NCI-H187 treated with DMSO at 0.1 percent for 48 hours (cell line): ENCODE results near the gene HNRNPA3.
"Not testable (repeated sequence)": the region's sequence is repeated elsewhere in the genome, so short reads cannot be mapped to it uniquely, and the experiment has no call there.

Experiments
- DNase-seq: peaks from one replicate; lab custom pipeline; 2025; lab: John Stamatoyannopoulos, UW

The HNRNPA3 gene

DNA sequence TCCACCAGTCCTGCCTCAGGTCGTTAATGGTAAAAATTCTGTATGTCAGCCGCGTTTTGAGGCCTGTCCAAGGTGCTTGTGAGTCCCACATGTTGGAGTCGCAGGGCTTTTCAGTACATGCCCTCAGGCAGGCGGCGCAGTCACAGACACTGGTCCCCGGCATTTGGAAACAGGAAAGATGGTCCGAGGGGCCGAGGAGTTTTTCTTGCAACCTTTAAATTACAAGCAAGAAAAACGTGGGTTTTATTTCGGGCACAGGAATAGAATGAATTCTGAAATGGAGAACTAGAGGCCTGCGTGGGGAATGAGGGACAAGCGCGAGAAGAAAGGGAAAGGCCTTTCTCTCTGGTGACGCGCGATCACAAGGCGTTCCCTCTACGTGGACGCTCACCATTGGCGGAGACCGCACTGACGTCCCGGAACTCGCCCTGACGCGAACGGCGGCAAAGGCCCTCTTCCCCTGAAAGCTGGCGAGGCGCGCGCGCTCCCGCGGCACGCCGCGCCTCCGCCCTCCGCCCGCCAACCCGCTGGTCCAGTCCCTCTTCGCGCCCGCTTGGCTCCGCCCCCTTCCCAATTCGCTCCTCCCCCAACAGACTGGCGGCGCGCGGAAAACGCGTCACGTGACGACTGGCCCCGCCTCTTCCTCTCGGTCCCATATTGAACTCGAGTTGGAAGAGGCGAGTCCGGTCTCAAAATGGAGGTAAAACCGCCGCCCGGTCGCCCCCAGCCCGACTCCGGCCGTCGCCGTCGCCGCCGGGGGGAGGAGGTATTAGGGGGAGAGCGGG is at the start of gene HNRNPA3:
Gene HNRNPA3 (plus strand): TSS at position 689 of the 785 bp plus-strand sequence. CDS start 6 bp downstream, at position 695.
- peak; percentile 54 for DNase-seq

DNA sequence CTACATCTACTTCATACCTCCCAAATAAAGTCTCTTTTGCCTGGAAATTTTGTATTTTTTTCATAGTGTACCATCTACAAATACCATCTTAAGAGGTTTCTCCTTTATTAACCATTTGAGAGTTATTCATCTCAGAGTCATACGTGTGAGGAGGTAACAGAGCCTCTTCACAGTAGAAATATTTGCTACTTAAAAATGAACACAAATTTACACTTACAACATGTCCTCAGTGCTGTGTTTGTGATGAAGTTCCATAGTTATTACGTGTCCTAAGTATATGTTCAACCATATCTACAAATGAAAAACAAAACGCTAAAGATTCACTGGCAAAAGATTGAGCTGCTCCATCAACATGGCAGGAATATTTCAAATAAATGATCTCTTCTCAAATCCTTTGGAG is 48.5 kb upstream of the HNRNPA3 start:
- DNase-seq = no peak

DNA sequence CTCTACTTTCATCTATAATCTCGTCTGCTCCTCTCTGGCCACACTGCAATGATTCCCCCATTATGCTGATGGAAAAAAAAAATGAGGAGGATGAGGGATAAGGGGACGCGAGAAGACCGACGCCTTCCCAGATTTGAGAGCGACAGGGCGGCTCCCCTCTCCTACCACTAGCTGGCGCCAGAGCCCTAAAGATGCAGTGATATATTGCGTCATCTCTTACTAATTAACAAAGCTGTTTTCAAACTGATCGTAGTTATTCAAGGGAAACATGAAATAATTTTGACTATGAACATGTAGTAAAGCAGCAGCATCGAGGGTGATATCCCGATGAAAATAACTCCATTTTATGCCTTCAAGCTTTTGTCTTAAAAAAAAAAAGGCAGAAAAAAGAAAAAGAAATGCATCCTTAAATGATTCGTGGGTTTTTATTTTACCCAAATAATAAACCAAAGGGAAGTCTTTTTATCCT is 48.0 kb upstream of the HNRNPA3 start:
- DNase-seq = peak; percentile 1

DNA sequence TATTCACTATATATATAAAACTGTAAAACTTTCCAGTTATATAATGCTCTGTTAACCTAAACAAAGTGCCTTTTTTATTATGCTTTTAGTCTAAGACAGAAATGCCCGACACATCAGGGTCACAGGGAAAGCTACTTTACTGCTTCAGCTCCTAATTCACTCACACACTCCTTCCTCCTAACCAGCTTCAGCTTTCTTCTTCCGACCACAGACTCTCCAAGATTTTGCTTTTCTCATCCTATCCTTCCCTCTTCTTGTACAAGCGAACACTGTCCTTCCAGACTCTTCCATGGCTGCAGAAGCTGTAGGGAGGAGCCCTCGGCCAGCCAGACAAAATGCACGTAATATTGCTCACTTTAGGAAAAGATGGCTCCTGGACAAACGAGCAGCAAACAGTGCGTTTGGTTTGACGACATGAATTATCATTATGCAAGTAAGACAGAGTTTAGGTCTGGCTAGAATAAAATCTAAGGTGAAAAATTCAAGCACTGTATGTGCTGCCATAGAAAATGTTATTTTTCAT is 47.5 kb upstream of the HNRNPA3 start:
- peak; percentile 1 for DNase-seq

DNA sequence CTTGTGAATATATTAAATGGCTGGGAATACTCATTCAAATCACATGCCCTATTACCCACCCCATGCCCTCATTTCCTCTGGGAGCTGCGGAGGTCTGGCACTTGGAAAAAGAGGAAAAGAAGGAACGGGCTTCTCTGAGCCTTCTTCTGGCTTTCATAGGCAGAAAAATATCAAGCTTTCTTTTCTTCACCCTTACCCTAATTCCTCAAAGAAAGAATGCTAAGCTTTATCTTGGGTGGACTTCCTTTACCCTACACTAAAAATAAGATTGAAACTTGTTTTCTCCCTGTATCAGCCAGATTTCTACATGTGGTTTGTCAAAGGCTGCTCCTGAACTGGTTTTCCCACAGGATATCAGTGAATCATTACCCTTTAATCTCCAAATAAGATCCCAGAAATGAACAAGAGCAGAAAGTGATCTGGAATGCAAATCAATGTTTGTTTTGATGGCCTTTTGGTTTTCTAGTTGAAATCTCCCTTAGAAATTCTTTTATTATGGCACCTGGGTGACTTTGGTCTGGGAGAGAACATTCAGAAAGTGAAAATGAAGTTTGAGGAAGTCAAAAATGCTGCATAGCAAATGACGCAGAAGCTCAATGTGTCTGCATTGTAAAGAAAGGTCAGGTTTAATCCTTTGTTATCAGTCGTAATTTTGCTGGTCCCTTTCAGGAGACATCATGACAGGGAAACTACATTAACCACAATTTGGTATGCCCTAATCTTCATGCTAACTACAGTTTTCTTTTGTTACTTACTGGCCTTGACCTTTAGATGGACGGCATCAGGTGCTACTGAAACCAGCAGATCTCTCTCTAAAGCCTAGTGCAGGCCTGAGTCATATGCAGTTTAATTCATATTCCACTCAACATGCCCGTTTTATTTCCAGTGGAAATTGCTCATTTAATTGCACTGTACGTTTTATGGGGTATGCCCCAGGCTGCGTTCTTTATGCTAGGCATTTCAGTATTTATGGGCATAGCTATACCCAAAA is 46.6 kb upstream of the HNRNPA3 start:
- no peak for DNase-seq

DNA sequence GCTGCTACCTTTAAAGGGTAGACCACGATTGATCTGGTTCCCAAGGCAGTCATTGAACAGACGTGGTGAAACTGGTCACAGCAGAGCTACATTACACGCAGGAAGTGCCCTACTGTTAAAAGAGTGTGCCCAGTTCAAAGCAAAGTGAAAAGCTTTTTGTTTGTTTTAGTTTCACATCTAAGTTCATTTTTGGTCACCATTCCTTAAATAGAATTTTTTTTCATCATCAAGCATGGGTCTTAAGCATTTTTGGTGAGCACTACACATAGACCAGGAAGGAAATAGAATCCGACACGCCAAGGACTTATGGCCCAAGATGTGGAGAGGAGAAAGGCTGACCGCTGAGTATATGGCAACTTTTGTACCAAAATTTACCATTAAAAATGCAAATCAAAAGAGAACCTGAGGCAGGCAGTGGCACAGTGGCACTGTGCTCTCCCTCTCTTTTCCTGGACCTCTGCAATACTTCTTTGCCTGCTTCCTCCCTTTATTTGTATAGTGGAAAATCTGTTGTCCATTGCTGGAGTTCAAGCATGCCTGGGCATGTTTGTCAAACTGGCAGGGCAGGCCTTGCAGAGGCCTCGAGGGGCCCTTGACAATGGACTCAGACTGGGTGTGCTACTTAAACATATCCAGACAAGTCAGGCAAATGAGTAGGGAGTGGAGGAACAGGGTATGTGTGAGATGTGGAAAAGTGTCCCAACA is 42.6 kb upstream of the HNRNPA3 start:
- DNase-seq = peak; percentile 65

DNA sequence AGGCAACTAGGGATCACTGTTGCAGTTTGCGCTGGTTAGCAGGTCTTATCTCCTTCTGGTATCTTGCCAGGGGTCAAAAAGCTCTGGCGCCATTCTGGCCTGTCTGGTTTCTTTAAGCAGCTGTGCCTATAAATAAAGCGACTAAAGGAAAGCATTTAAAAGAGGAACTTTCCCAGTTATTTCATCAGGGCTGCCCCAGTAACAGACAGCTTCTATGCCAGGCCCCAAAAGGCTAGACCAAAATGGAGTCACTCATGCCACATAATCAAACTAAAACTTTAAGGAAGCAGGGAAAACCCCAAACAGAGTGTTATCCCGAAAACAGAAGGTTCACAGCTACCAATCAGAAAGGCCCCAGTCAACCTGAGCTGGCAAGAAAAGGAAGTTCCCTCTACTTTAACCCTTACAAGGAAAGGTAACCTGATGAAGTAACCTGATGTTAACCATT is 41.2 kb upstream of the HNRNPA3 start:
- no peak for DNase-seq

DNA sequence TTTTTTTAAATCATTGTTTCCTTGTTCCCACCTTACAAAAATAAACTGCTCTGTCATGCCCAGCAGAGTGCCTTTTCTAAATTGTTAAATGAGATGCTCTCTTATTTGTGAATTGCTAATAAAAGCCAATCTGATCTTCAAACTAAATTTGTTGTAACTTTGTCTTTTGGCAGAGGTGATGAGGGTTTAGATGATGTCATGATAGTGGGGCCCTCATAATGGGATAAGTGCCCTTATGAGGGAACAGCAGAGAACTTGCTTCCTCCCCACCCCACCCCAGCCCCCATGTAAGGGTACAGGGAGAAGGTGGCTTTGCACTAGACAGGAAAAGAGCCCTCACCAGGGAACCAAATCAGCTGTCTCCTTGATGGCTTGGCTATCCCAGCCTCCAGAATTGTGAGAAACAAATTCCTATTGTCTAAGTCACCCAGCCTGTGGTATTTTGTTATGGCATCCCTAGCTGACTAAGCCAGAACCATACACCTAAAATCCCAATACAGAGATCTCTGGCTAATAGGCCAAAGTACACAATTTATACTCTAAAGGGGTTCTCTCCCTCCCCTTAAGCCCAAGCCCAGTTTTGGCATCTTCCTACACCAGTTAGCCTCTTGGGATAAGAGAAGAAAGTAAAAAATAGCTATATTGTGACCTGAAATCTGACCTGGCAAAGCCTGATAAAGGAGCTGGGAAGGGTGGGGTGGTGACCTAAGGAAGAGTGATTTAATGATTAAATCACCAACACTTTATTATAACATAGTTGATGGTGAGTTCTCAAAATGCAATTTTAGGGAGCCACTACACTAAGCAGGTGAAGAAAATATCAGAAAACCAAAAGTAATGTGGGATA is 40.3 kb upstream of the HNRNPA3 start:
- DNase-seq = no peak

DNA sequence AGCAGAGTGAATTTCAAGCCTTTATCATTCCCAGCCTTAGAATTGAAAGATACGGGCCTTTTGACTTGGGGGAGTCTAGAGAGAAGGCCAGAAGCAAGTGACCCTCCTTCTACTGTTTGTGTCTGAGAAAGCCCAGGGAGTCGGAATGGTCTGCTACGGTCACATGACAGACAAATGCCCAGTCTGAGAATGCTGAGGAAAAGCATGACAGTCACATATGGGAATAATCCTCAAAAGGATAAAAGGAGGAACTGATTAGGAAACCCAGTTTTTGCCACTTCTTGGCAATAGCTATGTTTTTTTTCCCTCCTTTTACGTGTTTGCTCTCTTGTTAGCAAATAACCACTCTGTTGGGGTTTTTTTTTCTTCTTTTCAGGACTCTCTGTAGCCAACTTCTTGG is 38.1 kb upstream of the HNRNPA3 start:
- no peak for DNase-seq

DNA sequence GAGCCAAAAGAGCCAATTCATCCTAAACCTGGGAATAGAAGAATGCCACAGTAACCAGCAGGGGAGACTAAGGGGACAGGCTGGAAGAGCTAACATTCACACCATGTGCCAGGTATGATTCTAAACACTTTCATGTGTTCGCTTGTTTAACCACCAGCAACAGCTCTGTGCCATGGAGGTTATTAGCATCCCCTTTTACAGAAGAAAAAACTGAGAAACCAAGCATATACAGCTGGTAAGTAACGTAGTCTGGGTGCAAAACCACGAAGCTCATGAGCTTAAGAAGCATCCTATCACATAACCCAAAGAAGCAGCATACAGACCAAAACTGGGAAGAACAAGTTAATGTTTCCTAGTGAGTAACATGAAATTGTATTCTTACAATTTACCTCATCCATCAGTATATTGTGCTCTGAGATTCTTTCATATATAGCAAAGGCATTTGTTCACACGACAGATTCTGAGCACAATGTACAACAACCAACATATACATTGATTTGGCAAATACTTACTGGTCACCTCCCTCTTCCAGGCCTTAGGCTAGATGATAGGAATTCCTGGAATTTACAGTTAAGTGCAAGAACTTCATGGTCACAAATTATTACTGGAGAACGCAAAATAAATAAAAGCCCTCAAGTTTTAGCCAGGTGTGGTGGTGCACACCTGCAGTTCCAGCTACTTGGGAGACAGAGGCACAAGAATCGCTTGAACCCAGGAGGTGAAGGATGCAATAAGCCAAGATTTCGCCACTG is 36.5 kb upstream of the HNRNPA3 start:
- DNase-seq = peak; percentile 6

DNA sequence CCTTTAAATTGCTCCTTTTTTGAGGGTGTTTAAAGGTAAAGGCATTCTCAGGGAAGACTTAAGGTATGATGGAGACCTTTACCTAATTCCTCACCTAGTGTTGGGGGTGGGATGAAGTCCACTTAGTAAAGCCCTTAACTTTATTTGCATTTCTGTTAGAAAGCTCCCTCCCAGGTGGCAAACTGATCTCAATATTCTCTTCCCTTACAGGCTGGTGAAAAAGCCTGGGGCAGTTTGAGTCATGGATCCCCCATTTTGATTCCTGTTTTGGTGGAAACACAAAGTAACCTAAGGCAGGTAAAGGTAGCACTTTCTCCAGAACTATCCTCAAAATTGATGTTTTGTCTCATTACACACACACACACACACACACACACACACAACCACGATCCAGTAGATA is 33.8 kb upstream of the HNRNPA3 start:
- DNase-seq = no peak

DNA sequence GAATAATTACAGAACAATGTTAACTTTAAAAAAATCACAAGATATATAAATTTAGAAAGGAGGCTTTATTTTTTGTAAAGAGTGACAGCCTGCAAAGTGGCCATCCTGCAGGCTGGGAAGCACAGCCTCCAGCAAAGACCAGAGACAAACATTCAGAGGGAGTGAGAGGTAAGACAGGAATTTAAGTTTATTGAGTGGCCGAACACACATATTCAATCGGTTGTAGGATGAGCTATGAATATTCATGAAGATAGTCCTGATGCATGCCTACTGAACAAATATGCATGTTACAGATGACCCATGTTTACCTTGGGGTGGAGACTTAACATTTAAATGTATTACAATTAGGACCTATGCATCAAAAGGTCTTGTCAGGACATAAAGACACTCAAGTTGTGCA is 33.4 kb upstream of the HNRNPA3 start:
- no peak for DNase-seq

DNA sequence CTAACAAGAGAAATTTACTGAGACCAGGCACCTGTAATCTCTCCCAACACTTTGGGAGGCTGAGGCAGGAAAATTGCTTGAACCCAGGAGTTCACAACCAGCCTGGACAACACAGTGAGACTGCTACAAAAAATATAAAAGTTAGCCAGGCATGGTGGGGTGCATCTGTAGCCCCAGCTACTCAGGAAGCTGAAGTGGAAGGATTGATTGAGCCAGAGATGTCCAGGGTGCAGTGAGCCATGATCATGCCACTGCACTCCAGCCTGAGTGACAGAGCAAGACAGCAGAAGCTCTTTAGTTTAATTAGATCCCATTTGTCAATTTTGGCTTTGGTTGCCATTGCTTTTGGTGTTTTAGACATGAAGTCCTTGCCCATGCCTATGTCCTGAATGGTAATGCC is 32.9 kb upstream of the HNRNPA3 start:
- DNase-seq = not testable (repeated sequence)

DNA sequence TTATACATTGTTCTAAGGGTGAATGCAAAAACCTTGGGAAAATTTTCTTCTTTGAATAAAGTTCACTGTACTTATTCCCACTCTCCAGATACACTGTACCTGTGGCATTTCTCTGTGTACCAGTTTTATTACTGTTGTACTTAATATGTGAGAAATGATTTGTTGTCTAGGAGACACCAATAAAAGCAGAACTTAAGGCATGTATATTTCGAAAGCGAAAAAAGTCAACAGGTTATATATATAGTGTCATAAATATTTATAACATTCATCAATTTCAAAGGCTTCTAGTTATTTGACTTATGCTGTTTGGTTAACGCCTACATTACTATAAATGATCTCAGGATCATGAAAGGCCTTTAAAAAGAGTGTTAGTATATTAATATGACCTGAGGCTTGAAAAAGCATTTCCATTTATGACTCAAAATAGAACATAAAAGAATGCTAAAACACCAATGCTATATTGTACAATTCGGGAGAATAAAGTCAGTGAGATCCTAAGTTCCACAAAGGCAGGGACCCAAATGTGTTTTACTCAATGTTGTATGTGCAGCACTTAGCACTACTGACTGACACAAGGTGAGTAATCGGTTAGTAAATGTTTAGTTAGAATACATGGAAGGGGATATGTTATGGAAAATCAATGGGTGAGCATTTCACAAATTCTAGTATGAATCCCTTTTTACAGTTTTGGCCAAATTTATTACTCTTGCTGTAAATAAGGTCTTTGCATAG is 32.2 kb upstream of the HNRNPA3 start:
- DNase-seq = no peak

DNA sequence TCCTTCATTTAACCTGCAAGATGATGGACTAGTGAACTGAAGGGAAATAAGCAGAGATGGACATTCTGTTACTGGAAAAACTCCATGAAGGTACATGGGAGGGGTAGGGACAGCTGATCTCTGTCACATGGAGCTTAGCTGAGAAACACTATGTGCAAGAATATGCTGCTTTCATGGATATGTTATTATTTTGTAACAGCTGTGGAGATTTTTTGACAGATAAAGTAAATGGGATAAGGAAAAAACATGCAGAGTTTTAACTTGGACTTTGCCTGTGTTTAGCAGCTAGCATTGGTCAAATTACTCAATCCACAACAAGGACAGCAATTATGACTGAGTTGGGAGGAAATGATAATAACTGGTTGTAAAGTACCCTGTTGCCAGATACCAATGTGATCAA is 28.7 kb upstream of the HNRNPA3 start:
- DNase-seq = no peak

DNA sequence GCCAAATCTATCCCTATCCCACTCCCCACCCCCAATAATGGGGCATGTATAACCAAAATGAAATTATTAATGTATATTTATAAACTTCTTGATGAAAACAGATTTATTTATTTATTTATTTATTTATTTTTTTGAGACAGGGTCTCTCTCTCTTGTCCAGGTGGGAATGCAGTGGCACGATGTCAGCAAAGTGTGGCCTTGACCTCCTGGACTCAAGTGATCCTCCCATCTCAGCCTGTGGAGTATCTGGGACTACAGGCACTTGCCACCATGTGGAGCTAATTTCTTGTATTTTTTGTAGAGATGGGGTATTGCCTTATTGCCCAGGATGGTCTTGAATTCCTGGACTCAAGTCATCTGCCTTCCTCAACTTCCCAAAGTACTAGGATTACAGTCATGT is 28.0 kb upstream of the HNRNPA3 start:
- no peak for DNase-seq

DNA sequence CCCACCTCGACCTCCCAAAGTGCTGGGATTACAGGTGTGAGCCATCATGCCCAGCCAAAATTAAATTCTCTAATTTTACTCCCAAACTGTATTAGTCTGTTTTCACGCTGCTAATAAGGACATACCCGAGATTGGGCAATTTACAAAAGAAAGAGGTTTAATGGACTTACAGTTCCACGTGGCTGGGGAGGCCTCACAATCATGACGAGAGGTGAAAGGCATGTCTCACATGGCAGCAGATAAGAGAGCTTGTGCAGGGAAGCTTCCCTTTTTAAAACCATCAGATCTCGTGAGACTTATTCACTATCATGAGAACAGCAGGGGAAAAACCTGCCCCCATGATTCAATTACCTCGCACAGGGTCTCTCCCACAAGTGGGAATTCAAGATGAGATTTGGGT is 26.6 kb upstream of the HNRNPA3 start:
- DNase-seq = not testable (repeated sequence)

DNA sequence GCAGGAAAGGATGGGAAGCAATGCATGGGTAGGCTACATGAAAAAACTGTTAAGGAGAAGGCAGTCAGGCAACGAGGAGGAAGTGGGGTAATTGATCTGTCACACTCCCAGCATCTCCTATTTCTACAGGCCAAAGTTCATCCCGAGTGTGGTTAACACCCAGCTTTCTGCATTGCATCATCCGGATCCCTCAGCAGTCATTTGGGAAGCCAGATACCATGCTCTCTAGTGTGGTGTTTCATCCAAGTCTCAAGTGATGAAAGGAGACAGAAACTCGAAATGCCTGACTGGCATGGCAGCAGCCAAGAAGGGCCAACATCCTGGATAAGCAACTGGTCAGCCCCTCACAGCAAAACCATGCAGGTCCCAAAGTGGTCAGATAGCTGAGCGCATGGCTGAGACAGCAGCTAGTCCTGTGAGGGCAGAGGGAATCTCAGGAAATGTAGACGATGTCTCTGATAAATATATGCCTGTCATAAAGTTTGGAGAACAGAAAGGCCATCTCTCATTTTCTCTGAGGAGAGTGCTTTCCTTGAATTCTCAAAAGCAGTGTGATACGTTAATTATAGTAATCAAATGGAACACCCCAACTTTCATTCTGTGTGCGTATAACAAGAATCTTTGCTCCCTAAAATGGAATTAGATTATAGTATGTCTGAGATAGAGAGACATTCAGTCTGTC is 24.8 kb upstream of the HNRNPA3 start:
- DNase-seq = no peak
